SK-N-SH (cell line): ENCODE data around the gene SP6. TPM values are rescaled to one million over a fixed set of nuclear protein-coding genes. Genes with fewer than 3 reads are reported as not detected.

Experiments used
- CTCF ChIA-PET: fragments of 300-600, 350-600 bp; formaldehyde crosslinking; extraction: SDS; loops from one replicate; lab custom pipeline; 2021; lab: Yijun Ruan, JAX
- POLR2A ChIA-PET: fragments of 350-600 bp; sonication (Branson Sonifier 250); formaldehyde crosslinking; extraction: SDS; loops from one replicate; lab custom pipeline; 2020; ENCODE audit warnings: antibody characterized with exemption, inconsistent platforms; lab: Yijun Ruan, JAX
- DNase-seq: peaks from one replicate; pipeline ENCODE4 v3.0.0; 2012
- H2AFZ ChIP-seq: fragments of 200-600 bp; sonication (generic); 2 replicates; pipeline ENCODE4 v1.8.1; 2016; ENCODE audit warnings: antibody characterized with exemption, mild to moderate bottlenecking, low read depth
- H3F3A ChIP-seq: fragments of 200-600 bp; sonication (generic); replicated peaks from 2 replicates; pipeline ENCODE3; 2016; ENCODE audit warnings: antibody characterized with exemption, mild to moderate bottlenecking; ENCODE audit not compliant: insufficient read depth
- H3K27ac ChIP-seq, 2 experiments: fragments of 200-500 bp in 1 of 2; fragments of 200-600 bp in 1 of 2; sonication (Bioruptor generic) in 1 of 2; sonication (generic), shearing (Covaris generic) in 1 of 2; 2 replicates each; pipeline versions ENCODE4 v1.5.1 to v1.6.1; 2014 to 2016; ENCODE audit warnings: low read depth in 2 of 2, inconsistent platforms in 1 of 2, low read length in 1 of 2, mild to moderate bottlenecking in 1 of 2, mixed read lengths in 1 of 2
- H3K27me3 ChIP-seq: fragments of 200-600 bp; sonication (generic), shearing (Covaris generic); 2 replicates; pipeline ENCODE4 v1.6.1; 2016; ENCODE audit warnings: mixed run types; ENCODE audit not compliant: insufficient read depth
- H3K36me3 ChIP-seq, 2 experiments: fragments of 200-500 bp in 1 of 2; fragments of 200-600 bp in 1 of 2; sonication (Bioruptor generic) in 1 of 2; sonication (generic) in 1 of 2; replicated peaks in 1 of 2; 2 replicates each; pipeline versions ENCODE3 to v1.5.1; 2014 to 2016; ENCODE audit warnings: low read length in 1 of 2, mild to moderate bottlenecking in 1 of 2; ENCODE audit not compliant: insufficient read depth in 2 of 2, control insufficient read depth in 1 of 2
- H3K4me1 ChIP-seq, 2 experiments: fragments of 200-500 bp in 1 of 2; fragments of 200-600 bp in 1 of 2; sonication (Bioruptor generic) in 1 of 2; sonication (generic), shearing (Covaris generic) in 1 of 2; 2 replicates each; pipeline versions ENCODE4 v1.5.1 to v1.6.1; 2014 to 2016; ENCODE audit warnings: low read depth in 1 of 2, low read length in 1 of 2, mixed run types in 1 of 2; ENCODE audit not compliant: insufficient read depth in 2 of 2, control insufficient read depth in 1 of 2
- H3K4me2 ChIP-seq: fragments of 200-600 bp; sonication (generic), shearing (Covaris generic); 2 replicates; pipeline ENCODE4 v1.6.1; 2017; ENCODE audit warnings: mixed run types
- H3K4me3 ChIP-seq, 2 experiments: fragments of 200-500 bp in 1 of 2; fragments of 200-600 bp in 1 of 2; sonication (Bioruptor generic) in 1 of 2; sonication (generic), shearing (Covaris generic) in 1 of 2; 2 replicates each; pipeline versions ENCODE4 v1.5.1 to v1.8.1; 2014 to 2016; ENCODE audit warnings: low read depth in 2 of 2, inconsistent platforms in 1 of 2, low read length in 1 of 2, mild to moderate bottlenecking in 1 of 2, mixed read lengths in 1 of 2, moderate library complexity in 1 of 2
- H3K79me2 ChIP-seq: fragments of 200-600 bp; sonication (generic); 2 replicates; pipeline ENCODE4 v1.8.1; 2017; ENCODE audit warnings: mild to moderate bottlenecking; ENCODE audit not compliant: insufficient read depth
- H3K9ac ChIP-seq: fragments of 200-600 bp; sonication (generic); 2 replicates; pipeline ENCODE4 v1.6.1; 2017; ENCODE audit warnings: mixed run types
- H3K9me2 ChIP-seq: fragments of 200-600 bp; sonication (generic); 2 replicates; pipeline ENCODE4 v1.6.1; 2017; ENCODE audit warnings: mixed run types
- H3K9me3 ChIP-seq: fragments of 200-600 bp; sonication (generic); 2 replicates; pipeline ENCODE4 v1.6.1; 2017; ENCODE audit warnings: mixed run types, mild to moderate bottlenecking, moderate library complexity
- H4K20me1 ChIP-seq: fragments of 200-600 bp; sonication (generic); 2 replicates; pipeline ENCODE4 v1.6.1; 2017; ENCODE audit warnings: mild to moderate bottlenecking, mixed run types; ENCODE audit not compliant: insufficient read depth
- FOSL2 ChIP-seq: IDR thresholded peaks from 2 replicates; pipeline ENCODE4 v1.4.0; 2012; ENCODE audit warnings: low read depth, mild to moderate bottlenecking, moderate library complexity, borderline replicate concordance
- GABPA ChIP-seq: IDR thresholded peaks from 2 replicates; pipeline ENCODE4 v1.4.0; 2012; ENCODE audit warnings: low read depth, mild to moderate bottlenecking
- IRF3 ChIP-seq: fragments of 150-350 bp; IDR thresholded peaks from 2 replicates; pipeline ENCODE4 v1.6.1; 2016; ENCODE audit warnings: mild to moderate bottlenecking, low read depth, low read length
- JUND ChIP-seq: IDR thresholded peaks from 2 replicates; pipeline ENCODE4 v1.4.0; 2012
- MXI1 ChIP-seq: IDR thresholded peaks from 2 replicates; pipeline ENCODE4 v1.6.1; 2012; ENCODE audit warnings: mild to moderate bottlenecking, low read depth, low read length, improper control_type of control experiment
- NFIC ChIP-seq: IDR thresholded peaks from 2 replicates; pipeline ENCODE4 v1.4.0; 2012; ENCODE audit warnings: borderline replicate concordance
- REST ChIP-seq: IDR thresholded peaks from 2 replicates; pipeline ENCODE4 v1.6.1; 2012; ENCODE audit warnings: mild to moderate bottlenecking, low read depth, low read length, moderate library complexity
- RXRA ChIP-seq: IDR thresholded peaks from 2 replicates; pipeline ENCODE4 v1.4.0; 2012; ENCODE audit warnings: low read depth, mild to moderate bottlenecking, borderline replicate concordance
- TEAD4 ChIP-seq: IDR thresholded peaks from 2 replicates; pipeline ENCODE4 v1.4.0; 2012; ENCODE audit warnings: mild to moderate bottlenecking, borderline replicate concordance; ENCODE audit not compliant: insufficient read depth
- USF1 ChIP-seq: IDR thresholded peaks from 2 replicates; pipeline ENCODE4 v1.4.0; 2012; ENCODE audit warnings: low read depth, borderline replicate concordance
- WGBS: methylation state at CpG from one replicate; pipeline ENCODE4 v1.1.6; 2017; ENCODE audit warnings: low lambda C conversion rate; 5-methylcytosine and 5-hydroxymethylcytosine counted together
- polyA plus RNA-seq, 3 experiments: library from polyadenylated mRNA; depleted of rRNA; stranded (reverse); fragments of >200 nt; gene quantifications; 2 replicates each; pipeline ENCODE4 v1.2.3, GENCODE V29; 2012
- TF ChIP-seq, protein P1 (sequence below): IDR thresholded peaks from 2 replicates; pipeline ENCODE4 v1.4.0; 2012; ENCODE audit warnings: low read depth, borderline replicate concordance

SP6 gene
- polyA plus RNA-seq, 1 of the 3 experiments (the other 2 are of a cell fraction), result 0.03 TPM

- H3K79me2 ChIP-seq, result no peaks in the 10 kb centered on the region
- H3K27me3 ChIP-seq, result peaks cover 26% of the 10 kb centered on the region; the same call in 1 of the 2 replicates
- ChIA-PET CTCF (interaction anchor here (0.8 to 19.9 kb wide), 4 partner anchors 9 to 64 kb away, joined by 3 to 1447 read pairs (median 27); partner anchors contain the start of genes SCRN2 and SP6), POLR2A (no interaction called here)
- H3K27ac ChIP-seq, result no peak overlapping the region
- H2AFZ ChIP-seq, result no peak overlapping the region
- TF ChIP-seq REST, result no peak
- no peak for TF ChIP-seq IRF3
- no peak for TF ChIP-seq JUND
- TF ChIP-seq USF1, result no peak
- TF ChIP-seq, protein P1, sequence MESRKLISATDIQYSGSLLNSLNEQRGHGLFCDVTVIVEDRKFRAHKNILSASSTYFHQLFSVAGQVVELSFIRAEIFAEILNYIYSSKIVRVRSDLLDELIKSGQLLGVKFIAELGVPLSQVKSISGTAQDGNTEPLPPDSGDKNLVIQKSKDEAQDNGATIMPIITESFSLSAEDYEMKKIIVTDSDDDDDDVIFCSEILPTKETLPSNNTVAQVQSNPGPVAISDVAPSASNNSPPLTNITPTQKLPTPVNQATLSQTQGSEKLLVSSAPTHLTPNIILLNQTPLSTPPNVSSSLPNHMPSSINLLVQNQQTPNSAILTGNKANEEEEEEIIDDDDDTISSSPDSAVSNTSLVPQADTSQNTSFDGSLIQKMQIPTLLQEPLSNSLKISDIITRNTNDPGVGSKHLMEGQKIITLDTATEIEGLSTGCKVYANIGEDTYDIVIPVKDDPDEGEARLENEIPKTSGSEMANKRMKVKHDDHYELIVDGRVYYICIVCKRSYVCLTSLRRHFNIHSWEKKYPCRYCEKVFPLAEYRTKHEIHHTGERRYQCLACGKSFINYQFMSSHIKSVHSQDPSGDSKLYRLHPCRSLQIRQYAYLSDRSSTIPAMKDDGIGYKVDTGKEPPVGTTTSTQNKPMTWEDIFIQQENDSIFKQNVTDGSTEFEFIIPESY, result no peak
- TF ChIP-seq GABPA, result no peak
- no peak for TF ChIP-seq MXI1
- TF ChIP-seq FOSL2, result no peak
- TF ChIP-seq TEAD4, result no peak
- TF ChIP-seq RXRA, result no peak
- no peak for TF ChIP-seq NFIC
- peaks cover 5% of the 10 kb centered on the region for H3F3A ChIP-seq
- no peaks in the 10 kb centered on the region for H3K9me2 ChIP-seq
- H3K4me2 ChIP-seq, result no peak overlapping the region
- no peak overlapping the region for H3K9ac ChIP-seq
- H3K36me3 ChIP-seq, result no peaks in the 10 kb centered on the region
- H3K4me3 ChIP-seq, result no peak overlapping the region
- H4K20me1 ChIP-seq, result no peaks in the 10 kb centered on the region
- no peak for DNase-seq
- WGBS, result 60% methylated on average over 8 of the region's 8 CpGs
- H3K9me3 ChIP-seq, result no peaks in the 10 kb centered on the region
- peaks cover 0 to 8% of the 10 kb centered on the region in 2 experiments; a peak in 1 of 4 replicates for H3K4me1 ChIP-seq
These were observed 29.0 kb upstream of the SP6 start for GRCh38 chr17:47879776-47880454.
